ENCODE results near the gene NPAS3.

DNA sequence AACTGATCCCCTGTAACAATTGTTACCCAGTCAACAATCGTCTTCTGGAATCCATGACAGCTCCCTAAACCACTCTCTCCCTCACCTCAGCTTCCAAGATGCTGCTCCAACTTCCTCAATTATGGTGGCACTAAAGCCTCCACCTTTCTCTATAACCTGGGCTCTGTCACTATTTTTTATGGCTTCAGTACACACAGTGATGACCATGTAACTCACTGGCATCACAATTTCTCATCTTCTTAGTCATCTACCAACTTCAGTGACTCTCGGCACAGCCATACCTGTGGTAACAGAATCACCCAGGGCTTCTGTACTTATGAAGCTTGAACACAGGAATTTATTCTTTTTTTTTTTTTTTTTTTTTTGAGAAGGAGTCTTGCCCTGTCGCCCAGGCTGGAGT, 32.0 kb upstream of the NPAS3 start:
- TF ChIP-seq, protein P1, sequence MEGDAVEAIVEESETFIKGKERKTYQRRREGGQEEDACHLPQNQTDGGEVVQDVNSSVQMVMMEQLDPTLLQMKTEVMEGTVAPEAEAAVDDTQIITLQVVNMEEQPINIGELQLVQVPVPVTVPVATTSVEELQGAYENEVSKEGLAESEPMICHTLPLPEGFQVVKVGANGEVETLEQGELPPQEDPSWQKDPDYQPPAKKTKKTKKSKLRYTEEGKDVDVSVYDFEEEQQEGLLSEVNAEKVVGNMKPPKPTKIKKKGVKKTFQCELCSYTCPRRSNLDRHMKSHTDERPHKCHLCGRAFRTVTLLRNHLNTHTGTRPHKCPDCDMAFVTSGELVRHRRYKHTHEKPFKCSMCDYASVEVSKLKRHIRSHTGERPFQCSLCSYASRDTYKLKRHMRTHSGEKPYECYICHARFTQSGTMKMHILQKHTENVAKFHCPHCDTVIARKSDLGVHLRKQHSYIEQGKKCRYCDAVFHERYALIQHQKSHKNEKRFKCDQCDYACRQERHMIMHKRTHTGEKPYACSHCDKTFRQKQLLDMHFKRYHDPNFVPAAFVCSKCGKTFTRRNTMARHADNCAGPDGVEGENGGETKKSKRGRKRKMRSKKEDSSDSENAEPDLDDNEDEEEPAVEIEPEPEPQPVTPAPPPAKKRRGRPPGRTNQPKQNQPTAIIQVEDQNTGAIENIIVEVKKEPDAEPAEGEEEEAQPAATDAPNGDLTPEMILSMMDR (IDR thresholded peaks at IDR 0.05): no peak
- TF ChIP-seq POLR2A (IDR thresholded peaks at IDR 0.05): no peak
